GM19438 (cell line): Measurements from ENCODE around the gene ZCCHC4.
"Not testable (repeated sequence)": the region's sequence is repeated elsewhere in the genome, so short reads cannot be mapped to it uniquely, and the experiment has no call there.

Experiments
- ATAC-seq: cut with Tn5 transposase; IDR thresholded peaks from one replicate; pipeline ENCODE4 v1.9.1; 2021; ENCODE audit warnings: low read depth; ENCODE audit not compliant: unreplicated experiment

The ZCCHC4 gene

GRCh38 chr4:25370242-25370641 is 57.7 kb downstream of the ZCCHC4 start:
- no peak for ATAC-seq

GRCh38 chr4:25372549-25372948 is 60.0 kb downstream of the ZCCHC4 start:
- not testable (repeated sequence) for ATAC-seq

GRCh38 chr4:25376754-25377571 is 64.4 kb downstream of the ZCCHC4 start, which contains the start of gene ANAPC4:
Gene ANAPC4, plus strand, starts transcription at chr4:25377263. Its CDS starts 165 bp downstream, at chr4:25377428.
- peak; percentile 93 for ATAC-seq

- peak; percentile 3 for ATAC-seq
Measured at GRCh38 chr4:25377572-25378436, 65.2 kb downstream of the ZCCHC4 start.

- ATAC-seq, result no peak
Measured at GRCh38 chr4:25378437-25378743, 65.8 kb downstream of the ZCCHC4 start.

GRCh38 chr4:25379591-25379990 is 67.0 kb downstream of the ZCCHC4 start:
- no peak for ATAC-seq

- no peak for ATAC-seq
Measured at GRCh38 chr4:25383647-25384046, 71.1 kb downstream of the ZCCHC4 start.

- ATAC-seq, result no peak
Measured at GRCh38 chr4:25386926-25387325, 74.4 kb downstream of the ZCCHC4 start.

- no peak for ATAC-seq
Measured at GRCh38 chr4:25397305-25397704, 84.7 kb downstream of the ZCCHC4 start.

GRCh38 chr4:25399510-25399909 is 86.9 kb downstream of the ZCCHC4 start:
- ATAC-seq, result no peak

- no peak for ATAC-seq
Measured at GRCh38 chr4:25401066-25401465, 88.5 kb downstream of the ZCCHC4 start.

- no peak for ATAC-seq
Measured at GRCh38 chr4:25402521-25402920, 89.9 kb downstream of the ZCCHC4 start.

- ATAC-seq, result no peak
Measured at GRCh38 chr4:25403699-25404098, 91.1 kb downstream of the ZCCHC4 start.

GRCh38 chr4:25405453-25405852 is 92.9 kb downstream of the ZCCHC4 start:
- no peak for ATAC-seq

GRCh38 chr4:25406081-25406692 is 93.6 kb downstream of the ZCCHC4 start:
- no peak for ATAC-seq

- no peak for ATAC-seq
Measured at GRCh38 chr4:25410820-25411529, 98.4 kb downstream of the ZCCHC4 start.

GRCh38 chr4:25413261-25413660 is 100.7 kb downstream of the ZCCHC4 start:
- ATAC-seq, result no peak

GRCh38 chr4:25417014-25417413 is 104.4 kb downstream of the ZCCHC4 start:
- no peak for ATAC-seq
